ENCODE results near the gene IGFBP7.

IGFBP7 gene

GRCh38 chr4:57086031-57086723 lies 24.0 kb downstream of the IGFBP7 start:
- no peak for TF ChIP-seq CTCF (conservative IDR thresholded peaks at IDR 0.05)

GRCh38 chr4:57085278-57085677 lies 24.9 kb downstream of the IGFBP7 start:
- TF ChIP-seq CTCF (conservative IDR thresholded peaks at IDR 0.05) = no peak
- H3K27ac ChIP-seq = no peak overlapping the region

More at GRCh38 chr4:57086031-57086723, 24.0 kb downstream of the IGFBP7 start:
- no peak overlapping the region for H3K27ac ChIP-seq

- H3K27ac ChIP-seq = no peak overlapping the region
- no peak for TF ChIP-seq CTCF (conservative IDR thresholded peaks at IDR 0.05)
Observed at GRCh38 chr4:57084360-57084759, 25.8 kb downstream of the IGFBP7 start.

- no peak for TF ChIP-seq CTCF (conservative IDR thresholded peaks at IDR 0.05)
- H3K27ac ChIP-seq = no peak overlapping the region
Observed at GRCh38 chr4:57083090-57083489, 27.1 kb downstream of the IGFBP7 start.

GRCh38 chr4:57081651-57082621 lies 28.2 kb downstream of the IGFBP7 start:
- no peak for TF ChIP-seq CTCF (conservative IDR thresholded peaks at IDR 0.05)
- no peak overlapping the region for H3K27ac ChIP-seq

- no peak for TF ChIP-seq CTCF (conservative IDR thresholded peaks at IDR 0.05)
- H3K27ac ChIP-seq = no peak overlapping the region
Observed at GRCh38 chr4:57080781-57081650, 29.2 kb downstream of the IGFBP7 start.
